Peyer's patch (tissue), 4 donors: Measurements from ENCODE around the gene AOAH.
"Not testable (repeated sequence)": the region's sequence is repeated elsewhere in the genome, so short reads cannot be mapped to it uniquely, and the experiment has no call there.

Experiments used
- POLR2A ChIP-seq, 2 donors: fragments of 450-650 bp; IDR thresholded peaks; one replicate each; pipeline ENCODE4 v1.5.1; 2017; ENCODE audit warnings: antibody characterized with exemption in 2 of 2, mild to moderate bottlenecking in 2 of 2, moderate library complexity in 2 of 2
- TF ChIP-seq, protein P1 (sequence below), 6 experiments: fragments of 450-650 bp in 4 of 6; fragments of 200-600 bp in 2 of 6; sonication (generic) in 1 of 6; IDR thresholded peaks; one replicate each; pipeline ENCODE4 v1.5.1; 2017 to 2019; ENCODE audit warnings: antibody characterized with exemption in 6 of 6, mild to moderate bottlenecking in 3 of 6, moderate library complexity in 1 of 6

DNA sequence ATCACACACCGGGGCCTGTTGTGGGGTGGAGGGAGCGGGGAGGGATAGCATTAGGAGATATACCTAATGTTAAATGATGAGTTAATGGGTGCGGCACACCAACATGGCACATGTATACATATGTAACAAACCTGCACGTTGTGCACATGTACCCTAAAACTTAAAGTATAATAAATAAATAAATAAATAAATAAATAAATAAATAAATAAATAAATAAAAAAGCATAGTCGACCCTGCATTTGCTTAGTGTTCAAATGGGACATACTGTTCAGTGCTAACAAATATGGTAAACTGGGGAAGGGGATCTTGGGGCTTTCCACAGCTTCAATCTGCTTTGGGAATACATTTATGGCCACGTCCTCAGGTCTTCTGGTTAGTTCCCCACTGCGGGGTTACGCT is 7.5 kb downstream of the AOAH start:
- TF ChIP-seq, protein P1, sequence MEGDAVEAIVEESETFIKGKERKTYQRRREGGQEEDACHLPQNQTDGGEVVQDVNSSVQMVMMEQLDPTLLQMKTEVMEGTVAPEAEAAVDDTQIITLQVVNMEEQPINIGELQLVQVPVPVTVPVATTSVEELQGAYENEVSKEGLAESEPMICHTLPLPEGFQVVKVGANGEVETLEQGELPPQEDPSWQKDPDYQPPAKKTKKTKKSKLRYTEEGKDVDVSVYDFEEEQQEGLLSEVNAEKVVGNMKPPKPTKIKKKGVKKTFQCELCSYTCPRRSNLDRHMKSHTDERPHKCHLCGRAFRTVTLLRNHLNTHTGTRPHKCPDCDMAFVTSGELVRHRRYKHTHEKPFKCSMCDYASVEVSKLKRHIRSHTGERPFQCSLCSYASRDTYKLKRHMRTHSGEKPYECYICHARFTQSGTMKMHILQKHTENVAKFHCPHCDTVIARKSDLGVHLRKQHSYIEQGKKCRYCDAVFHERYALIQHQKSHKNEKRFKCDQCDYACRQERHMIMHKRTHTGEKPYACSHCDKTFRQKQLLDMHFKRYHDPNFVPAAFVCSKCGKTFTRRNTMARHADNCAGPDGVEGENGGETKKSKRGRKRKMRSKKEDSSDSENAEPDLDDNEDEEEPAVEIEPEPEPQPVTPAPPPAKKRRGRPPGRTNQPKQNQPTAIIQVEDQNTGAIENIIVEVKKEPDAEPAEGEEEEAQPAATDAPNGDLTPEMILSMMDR (IDR thresholded peaks at IDR 0.05): not testable (repeated sequence)
- not testable (repeated sequence) for TF ChIP-seq POLR2A (IDR thresholded peaks at IDR 0.05)
